Stomach (tissue), 9 donors: ENCODE results near the gene NDUFB2. TPM values are rescaled to one million over a fixed set of nuclear protein-coding genes. Genes with fewer than 3 reads are reported as not detected.
"Not testable (repeated sequence)": the region's sequence is repeated elsewhere in the genome, so short reads cannot be mapped to it uniquely, and the experiment has no call there.

Source experiments
- DNase-seq, 2 donors: peaks; one replicate each; pipeline versions ENCODE4 v3.0.0 to v3.0.0-alpha.2; 2013 to 2019
- H3K27ac ChIP-seq, 5 donors: fragments of 200-600 bp in 4 of 5; sonication (generic) in 4 of 5; one replicate each; pipeline ENCODE4 v1.5.1; 2013 to 2019; ENCODE audit warnings: mild to moderate bottlenecking in 1 of 5, moderate library complexity in 1 of 5
- H3K27me3 ChIP-seq, 3 donors: fragments of 200-600 bp; sonication (generic); one replicate each; pipeline ENCODE4 v1.5.1; 2017 to 2019; ENCODE audit warnings: mixed run types in 1 of 3
- H3K36me3 ChIP-seq, 4 donors: fragments of 200-600 bp; sonication (generic); 1 replicate in 3 of 4; 2 replicates in 1 of 4; pipeline ENCODE4 v1.5.1; 2016 to 2019
- H3K4me1 ChIP-seq, 4 donors: fragments of 200-600 bp; sonication (generic); one replicate each; pipeline ENCODE4 v1.5.1; 2016 to 2019
- H3K4me3 ChIP-seq, 4 donors: fragments of 200-600 bp; sonication (generic) in 3 of 4; one replicate each; pipeline ENCODE4 v1.5.1; 2016 to 2019; ENCODE audit warnings: mild to moderate bottlenecking in 1 of 4
- H3K9me3 ChIP-seq, 4 donors: fragments of 200-600 bp; sonication (generic); one replicate each; pipeline ENCODE4 v1.5.1; 2016 to 2019
- EP300 ChIP-seq: sonication (generic); formaldehyde crosslinking; IDR thresholded peaks from one replicate; pipeline ENCODE4 v1.6.1; 2017; ENCODE audit warnings: antibody characterized with exemption
- POLR2A ChIP-seq, 4 donors: fragments of 450-650 bp; IDR thresholded peaks; one replicate each; pipeline ENCODE4 v1.6.1; 2016; ENCODE audit warnings: antibody characterized with exemption in 4 of 4, control low read depth in 2 of 4, mild to moderate bottlenecking in 1 of 4, moderate library complexity in 1 of 4
- POLR2AphosphoS5 ChIP-seq, 3 donors: sonication (generic); formaldehyde crosslinking; IDR thresholded peaks; one replicate each; pipeline ENCODE4 v1.6.1; 2016; ENCODE audit warnings: antibody characterized with exemption in 3 of 3
- WGBS, 5 donors: extraction: QIAGEN DNeasy Blood & Tissue Kit in 3 of 5; methylation state at CpG; one replicate each; pipeline versions ENCODE4 v1.1.5 to v1.1.7; 2013 to 2018; 5-methylcytosine and 5-hydroxymethylcytosine counted together
- intact Hi-C: fragments of 100-400 bp; cut with DNase I; formaldehyde crosslinking; loops from one replicate; pipeline ENCODE4 v1.15.1; 2023; ENCODE audit warnings: low total_unique reads
- polyA plus RNA-seq, 3 donors: library from polyadenylated mRNA; stranded (reverse); fragments of 200-250 nt; gene quantifications; one replicate each; pipeline ENCODE4 v1.2.3, GENCODE V29; 2013
- total RNA-seq, 5 donors: library from RNA; depleted of rRNA; stranded (reverse); fragments of >200 nt; gene quantifications; one replicate each; pipeline versions ENCODE4 v1.1.0 to v1.2.3, GENCODE V29; 2014 to 2016
- TF ChIP-seq, protein P1 (sequence below), 7 experiments: fragments of 450-650 bp in 4 of 7; fragments of 200-600 bp in 3 of 7; sonication (generic) in 3 of 7; IDR thresholded peaks; one replicate each; pipeline ENCODE4 v1.5.1; 2016 to 2019; ENCODE audit warnings: antibody characterized with exemption in 7 of 7, control low read depth in 2 of 7, mild to moderate bottlenecking in 1 of 7
- donor health status: healthy with polysubstance abuse.
- donor health status: Bipolar disorder and iron deficiency.
- donor health status: healthy.

The NDUFB2 gene
- total and polyA plus RNA-seq, 8 donors = 25.2 to 608 (median 96.6) TPM

DNA sequence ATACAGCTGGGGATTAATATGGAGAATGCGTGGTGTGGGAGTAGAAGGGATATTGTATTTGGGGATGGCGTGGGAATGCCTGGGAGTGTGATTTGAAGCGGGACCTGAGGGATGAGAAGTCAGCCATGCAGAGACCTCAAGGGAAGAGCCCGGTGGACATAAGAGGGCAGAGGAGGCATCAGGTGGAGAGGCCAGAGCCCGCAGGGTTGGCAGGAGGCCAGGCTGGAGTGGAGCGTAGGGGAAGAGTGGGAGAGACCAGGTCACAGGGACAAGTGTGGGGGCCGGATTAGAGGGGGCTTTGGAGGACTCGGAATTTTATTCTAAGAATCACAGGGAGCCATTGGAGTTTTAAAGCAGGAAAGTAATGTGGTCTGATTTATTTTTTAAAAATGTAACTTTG is 2.0 kb downstream of the NDUFB2 start:
- intact Hi-C loops = no loop called here
- no peak for DNase-seq
- no peaks in the 10 kb centered on the region for H3K9me3 ChIP-seq
- H3K27ac ChIP-seq = no peak overlapping the region
- H3K27me3 ChIP-seq = no peaks in the 10 kb centered on the region
- 77 to 86% (median 78%) methylated on average over 8 of the region's 8 CpGs for WGBS, 5 donors
- H3K4me1 ChIP-seq = peaks cover 17 to 30% (median 27%) of the 10 kb centered on the region in 4 donors
- peaks cover 0 to 16% (median 11%) of the 10 kb centered on the region in 4 donors for H3K36me3 ChIP-seq
- TF ChIP-seq POLR2AphosphoS5 (IDR thresholded peaks at IDR 0.05) (no peak), POLR2A (IDR thresholded peaks at IDR 0.05) (no peak), EP300 (no peak)
- TF ChIP-seq, protein P1, sequence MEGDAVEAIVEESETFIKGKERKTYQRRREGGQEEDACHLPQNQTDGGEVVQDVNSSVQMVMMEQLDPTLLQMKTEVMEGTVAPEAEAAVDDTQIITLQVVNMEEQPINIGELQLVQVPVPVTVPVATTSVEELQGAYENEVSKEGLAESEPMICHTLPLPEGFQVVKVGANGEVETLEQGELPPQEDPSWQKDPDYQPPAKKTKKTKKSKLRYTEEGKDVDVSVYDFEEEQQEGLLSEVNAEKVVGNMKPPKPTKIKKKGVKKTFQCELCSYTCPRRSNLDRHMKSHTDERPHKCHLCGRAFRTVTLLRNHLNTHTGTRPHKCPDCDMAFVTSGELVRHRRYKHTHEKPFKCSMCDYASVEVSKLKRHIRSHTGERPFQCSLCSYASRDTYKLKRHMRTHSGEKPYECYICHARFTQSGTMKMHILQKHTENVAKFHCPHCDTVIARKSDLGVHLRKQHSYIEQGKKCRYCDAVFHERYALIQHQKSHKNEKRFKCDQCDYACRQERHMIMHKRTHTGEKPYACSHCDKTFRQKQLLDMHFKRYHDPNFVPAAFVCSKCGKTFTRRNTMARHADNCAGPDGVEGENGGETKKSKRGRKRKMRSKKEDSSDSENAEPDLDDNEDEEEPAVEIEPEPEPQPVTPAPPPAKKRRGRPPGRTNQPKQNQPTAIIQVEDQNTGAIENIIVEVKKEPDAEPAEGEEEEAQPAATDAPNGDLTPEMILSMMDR (IDR thresholded peaks at IDR 0.05) = no peak
- peak overlapping the region in 1 of 4 donors; percentile 91 for H3K4me3 ChIP-seq

DNA sequence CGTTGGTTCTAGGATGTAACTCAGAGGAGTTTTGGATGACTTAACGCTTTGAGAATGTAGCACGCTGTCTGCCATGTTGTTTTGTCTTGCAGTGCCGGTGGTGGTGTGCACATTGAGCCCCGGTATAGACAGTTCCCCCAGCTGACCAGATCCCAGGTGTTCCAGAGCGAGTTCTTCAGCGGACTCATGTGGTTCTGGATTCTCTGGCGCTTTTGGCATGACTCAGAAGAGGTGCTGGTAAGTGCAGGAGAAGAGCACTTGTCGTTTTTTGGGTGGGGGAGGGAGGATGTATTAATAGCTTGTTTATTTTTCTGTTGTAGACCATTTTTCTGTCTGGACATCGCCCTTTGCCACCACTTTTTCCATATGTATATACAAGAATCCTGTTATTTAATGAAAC is 6.3 kb downstream of the NDUFB2 start:
- Histone ChIP-seq H3K9me3 (no peaks in the 10 kb centered on the region), H3K36me3 (peaks cover 4 to 46% (median 44%) of the 10 kb centered on the region in 4 donors), H3K27me3 (no peaks in the 10 kb centered on the region), H3K27ac (no peak overlapping the region), H3K4me1 (peaks cover 8 to 18% (median 13%) of the 10 kb centered on the region in 4 donors), H3K4me3 (no peak overlapping the region)
- no peak for TF ChIP-seq POLR2A (IDR thresholded peaks at IDR 0.05)
- TF ChIP-seq EP300 = no peak
- TF ChIP-seq POLR2AphosphoS5 (IDR thresholded peaks at IDR 0.05) = no peak
- TF ChIP-seq, protein P1 (IDR thresholded peaks at IDR 0.05) = no peak
- intact Hi-C loops = no loop called here
- DNase-seq = no peak
- WGBS, 5 donors = 88 to 93% (median 91%) methylated on average over 10 of the region's 10 CpGs

DNA sequence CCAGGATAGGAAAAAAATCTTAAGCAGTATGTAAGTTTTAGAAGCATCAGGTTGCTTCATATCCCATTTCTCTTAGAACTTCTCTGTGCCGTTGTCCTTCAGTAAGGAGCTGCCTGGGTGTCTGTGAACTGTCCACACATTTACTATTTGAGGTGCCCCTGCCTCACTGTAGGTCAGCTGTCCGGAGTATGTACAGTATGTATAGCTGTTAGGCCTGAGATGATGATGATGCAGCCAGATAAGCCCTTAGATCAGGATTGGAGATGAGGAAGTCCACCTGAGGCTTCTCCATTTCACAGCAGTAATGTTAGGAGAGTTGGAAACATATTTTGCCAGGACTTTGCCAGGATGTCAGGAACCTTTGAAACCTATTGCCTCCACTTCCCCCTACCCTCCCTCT is 7.7 kb downstream of the NDUFB2 start:
- no peak for DNase-seq
- Histone ChIP-seq H3K36me3 (peaks cover 4 to 49% (median 44%) of the 10 kb centered on the region in 4 donors), H3K27me3 (no peaks in the 10 kb centered on the region), H3K9me3 (no peaks in the 10 kb centered on the region), H3K4me3 (no peak overlapping the region), H3K4me1 (peaks cover 0 to 4% (median 2%) of the 10 kb centered on the region in 4 donors), H3K27ac (no peak overlapping the region)
- 86 to 97% (median 89%) methylated on average over 2 of the region's 2 CpGs for WGBS, 5 donors
- intact Hi-C loops = no loop called here
- TF ChIP-seq EP300 (no peak), POLR2A (IDR thresholded peaks at IDR 0.05) (no peak), POLR2AphosphoS5 (IDR thresholded peaks at IDR 0.05) (no peak)
- TF ChIP-seq, protein P1 (IDR thresholded peaks at IDR 0.05) = no peak

DNA sequence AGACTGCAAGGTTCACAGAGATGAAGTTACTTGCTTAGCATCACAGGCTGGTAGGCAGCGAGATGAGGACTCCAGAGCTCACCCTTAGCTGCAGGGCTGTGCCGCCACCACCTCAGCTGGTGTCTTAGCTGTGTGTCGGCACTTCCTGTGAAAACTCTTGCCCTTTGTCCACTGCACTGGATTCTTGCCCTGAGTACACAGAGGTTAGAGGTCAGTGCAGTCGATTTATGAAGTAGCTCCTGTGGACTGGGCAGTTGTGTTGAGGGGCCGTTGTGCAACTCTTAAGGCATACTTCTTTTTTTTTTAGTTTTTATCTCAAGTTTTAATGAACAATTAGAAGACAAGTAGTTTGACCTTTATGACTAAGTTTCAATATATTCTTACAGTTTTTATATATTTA is 10.6 kb downstream of the NDUFB2 start:
- no peak overlapping the region for H3K27ac ChIP-seq
- H3K9me3 ChIP-seq = no peaks in the 10 kb centered on the region
- H3K4me3 ChIP-seq = no peak overlapping the region
- WGBS, 5 donors = 87 to 94% (median 89%) methylated on average over 5 of the region's 5 CpGs
- intact Hi-C loops = no loop called here
- no peak for DNase-seq
- H3K36me3 ChIP-seq = peaks cover 4 to 49% (median 44%) of the 10 kb centered on the region in 4 donors
- H3K4me1 ChIP-seq = no peaks in the 10 kb centered on the region
- TF ChIP-seq, protein P1 (IDR thresholded peaks at IDR 0.05) = no peak
- TF ChIP-seq EP300 (no peak), POLR2AphosphoS5 (IDR thresholded peaks at IDR 0.05) (no peak), POLR2A (IDR thresholded peaks at IDR 0.05) (no peak)
- no peaks in the 10 kb centered on the region for H3K27me3 ChIP-seq

DNA sequence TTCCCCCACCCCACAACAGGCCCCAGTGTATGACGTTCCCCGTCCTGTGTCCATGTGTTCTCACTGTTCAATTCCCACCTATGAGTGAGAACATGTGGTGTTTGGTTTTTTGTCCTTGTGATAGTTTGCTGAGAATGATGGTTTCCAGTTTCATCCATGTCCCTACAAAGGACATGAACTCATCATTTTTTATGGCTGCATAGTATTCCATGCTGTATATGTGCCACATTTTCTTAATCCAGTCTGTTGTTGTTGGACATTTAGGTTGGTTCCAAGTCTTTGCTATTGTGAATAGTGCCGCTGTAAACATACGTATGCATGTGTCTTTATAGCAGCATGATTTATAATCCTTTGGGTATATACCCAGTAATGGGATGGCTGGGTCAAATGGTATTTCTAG is 12.3 kb downstream of the NDUFB2 start:
- H3K4me1 ChIP-seq, DNase-seq, H3K27me3 ChIP-seq, H3K9me3 ChIP-seq, H3K4me3 ChIP-seq, intact Hi-C loops, H3K27ac ChIP-seq: not testable (repeated sequence)
- WGBS, 5 donors = 93 to 100% (median 97%) methylated on average over 4 of the region's 4 CpGs
- H3K36me3 ChIP-seq = peaks cover 4 to 39% (median 35%) of the 10 kb centered on the region in 4 donors

DNA sequence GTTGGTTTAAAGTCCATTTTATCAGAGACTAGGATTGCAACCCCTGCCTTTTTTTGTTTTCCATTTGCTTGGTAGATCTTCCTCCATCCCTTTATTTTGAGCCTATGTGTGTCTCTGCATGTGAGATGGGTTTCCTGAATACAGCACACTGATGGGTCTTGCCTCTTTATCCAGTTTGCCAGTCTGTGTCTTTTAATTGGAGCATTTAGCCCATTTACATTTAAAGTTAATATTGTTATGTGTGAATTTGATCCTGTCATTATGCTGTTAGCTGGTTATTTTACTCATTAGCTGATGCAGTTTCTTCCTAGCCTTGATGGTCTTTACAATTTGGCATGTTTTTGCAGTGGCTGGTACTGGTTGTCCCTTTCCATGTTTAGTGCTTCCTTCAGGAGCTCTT is 15.9 kb downstream of the NDUFB2 start:
- peaks cover 0 to 13% (median 8%) of the 10 kb centered on the region in 4 donors for H3K36me3 ChIP-seq
- H3K4me3 ChIP-seq, H3K4me1 ChIP-seq, H3K27ac ChIP-seq, H3K27me3 ChIP-seq, intact Hi-C loops, H3K9me3 ChIP-seq, DNase-seq: not testable (repeated sequence)
